DMS53 (cell line): ENCODE data around the gene FADS1.
A peak's percentile ranks its signal among the peaks of the same experiment; 100 is the strongest.

Source experiments
- DNase-seq: peaks from one replicate; lab custom pipeline; 2025; lab: John Stamatoyannopoulos, UW

The FADS1 gene

GRCh38 chr11:61795459-61795858, 21.3 kb downstream of the FADS1 start:
- no peak for DNase-seq

DNA sequence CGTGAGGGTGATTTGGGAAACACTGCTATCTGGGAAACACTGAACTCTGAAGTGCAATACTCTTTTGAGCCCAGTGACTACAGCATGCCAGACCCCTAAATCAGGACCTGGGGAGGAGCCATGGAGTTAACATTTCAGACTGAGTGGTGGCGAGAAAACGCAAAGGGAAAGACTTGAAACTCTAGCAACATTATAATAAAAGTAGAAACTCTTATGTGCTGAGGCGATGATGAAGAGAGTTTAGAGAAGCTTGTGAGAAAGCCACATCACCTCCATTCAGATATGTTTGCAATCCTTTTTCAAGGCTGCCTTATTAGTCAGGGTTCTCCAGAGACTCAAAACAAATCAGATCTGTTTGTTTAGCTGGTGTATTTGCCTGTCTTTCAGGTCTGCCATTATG, 22.2 kb downstream of the FADS1 start:
- no peak for DNase-seq

GRCh38 chr11:61793829-61794204, 23.0 kb downstream of the FADS1 start:
- no peak for DNase-seq

DNA sequence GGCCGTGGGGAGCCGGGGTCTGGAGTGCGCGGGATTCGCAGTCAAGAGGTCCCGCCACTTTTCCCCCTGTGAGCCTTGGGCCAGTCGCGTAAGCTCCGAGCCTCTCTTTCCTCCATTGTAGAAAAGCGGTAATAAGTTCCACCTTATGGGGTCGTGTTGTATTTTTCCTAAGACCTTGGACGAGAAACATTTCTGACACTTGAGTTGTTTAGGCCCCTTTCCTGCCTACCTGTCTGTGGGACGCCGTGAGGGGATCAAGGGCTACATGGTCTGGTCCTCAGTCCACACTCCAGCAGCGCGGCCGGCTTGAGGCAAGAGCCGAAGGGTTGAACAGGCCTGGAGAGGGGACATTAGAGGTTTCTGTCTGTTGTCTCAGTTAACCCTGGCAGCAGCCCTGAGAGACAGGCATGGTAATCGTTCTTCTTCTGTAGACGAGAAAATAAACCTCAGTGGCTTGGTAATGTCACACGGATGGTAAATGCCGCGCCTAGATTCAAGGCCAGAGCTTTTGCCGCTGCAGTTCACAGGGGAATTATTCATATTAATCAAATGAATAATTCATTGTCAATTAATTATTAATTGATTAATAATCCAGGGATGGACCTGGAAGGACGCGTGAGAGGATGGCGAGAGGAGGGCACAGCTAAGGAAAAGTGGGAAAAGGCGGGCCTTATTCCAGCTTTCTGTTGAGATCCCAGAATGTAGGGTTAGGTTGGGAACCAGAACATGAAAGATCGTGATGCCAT, 23.5 kb downstream of the FADS1 start:
- DNase-seq = peak; percentile 71

DNA sequence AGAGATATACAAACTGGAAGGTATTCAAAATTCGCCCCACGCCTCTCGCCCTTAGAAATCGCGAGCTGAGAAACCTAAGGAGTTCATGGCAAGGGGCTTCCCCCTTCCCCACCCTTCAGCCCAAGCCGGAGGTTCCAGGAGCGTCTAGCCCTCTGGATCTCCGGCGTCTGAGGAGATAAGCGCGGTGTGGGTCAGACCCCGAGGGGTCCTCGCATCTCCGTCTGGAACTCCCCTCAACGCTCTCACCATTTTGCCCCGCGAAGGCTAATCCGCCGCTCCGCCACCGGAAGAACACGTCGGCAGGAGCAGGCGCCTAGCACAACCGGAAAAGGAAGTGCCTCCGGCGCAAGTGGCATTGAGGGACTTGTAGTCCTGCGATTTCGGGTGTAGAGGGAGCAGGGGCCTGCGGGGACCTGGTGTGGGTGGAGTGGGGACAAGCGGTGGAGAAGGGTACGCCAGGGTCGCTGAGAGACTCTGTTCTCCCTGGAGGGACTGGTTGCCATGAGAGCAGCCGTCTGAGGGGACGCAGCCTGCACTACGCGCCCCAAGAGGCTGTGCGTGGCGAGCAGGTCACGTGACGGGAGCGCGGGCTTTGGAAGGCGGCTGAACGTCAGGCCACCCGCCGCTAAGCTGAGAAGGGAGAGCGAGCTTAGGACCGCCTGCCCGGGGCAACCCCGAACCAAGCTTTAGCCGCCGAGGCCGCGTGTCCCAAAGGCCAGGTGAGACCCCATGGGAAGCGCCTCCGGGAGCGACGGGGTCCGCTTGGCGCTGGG, 24.3 kb downstream of the FADS1 start, which contains the start of the genes FEN1 and TMEM258:
FEN1 (plus strand) TSS at position 602 of the 773 bp plus-strand sequence. CDS start 2,451 bp downstream, outside the sequence.
TMEM258 (minus strand) TSS at position 290 of the 773 bp plus-strand sequence; CDS start at position 249, 41 bp downstream.
- peak; percentile 96 for DNase-seq

- peak; percentile 88 for DNase-seq
Measured at GRCh38 chr11:61791737-61792309, 25.0 kb downstream of the FADS1 start.

DNA sequence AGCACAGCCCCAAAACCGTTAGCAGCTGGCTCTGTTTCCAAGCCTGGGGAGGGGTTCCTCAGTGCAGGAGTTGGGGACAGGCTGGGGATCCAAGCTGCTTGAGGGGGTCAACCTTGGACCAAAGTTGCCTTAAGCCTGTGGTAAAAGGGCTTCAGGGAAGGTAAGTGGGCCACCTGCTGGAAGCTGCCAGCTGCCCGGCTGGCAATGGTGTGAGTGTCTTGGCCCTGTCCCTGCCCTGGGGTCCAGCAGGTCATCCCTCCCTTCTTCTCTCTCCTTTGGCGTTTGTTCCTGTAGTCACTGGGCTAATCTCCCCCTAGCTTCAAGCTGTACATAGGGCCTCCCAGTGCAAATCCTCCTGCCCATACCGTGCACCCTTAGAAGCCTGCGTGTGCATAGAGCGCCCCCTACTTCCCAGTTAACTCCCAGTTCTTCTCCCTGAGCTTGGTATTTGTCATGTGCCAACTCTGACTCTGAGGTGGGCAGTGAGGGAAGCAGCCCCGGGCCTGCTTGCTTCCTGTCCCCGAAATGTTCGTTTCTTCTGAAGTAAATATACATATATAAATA, 28.8 kb downstream of the FADS1 start:
- DNase-seq = peak; percentile 73

GRCh38 chr11:61785837-61786402, 30.9 kb downstream of the FADS1 start:
- DNase-seq = no peak

- DNase-seq = no peak
Measured at GRCh38 chr11:61784506-61784805, 32.3 kb downstream of the FADS1 start.

DNA sequence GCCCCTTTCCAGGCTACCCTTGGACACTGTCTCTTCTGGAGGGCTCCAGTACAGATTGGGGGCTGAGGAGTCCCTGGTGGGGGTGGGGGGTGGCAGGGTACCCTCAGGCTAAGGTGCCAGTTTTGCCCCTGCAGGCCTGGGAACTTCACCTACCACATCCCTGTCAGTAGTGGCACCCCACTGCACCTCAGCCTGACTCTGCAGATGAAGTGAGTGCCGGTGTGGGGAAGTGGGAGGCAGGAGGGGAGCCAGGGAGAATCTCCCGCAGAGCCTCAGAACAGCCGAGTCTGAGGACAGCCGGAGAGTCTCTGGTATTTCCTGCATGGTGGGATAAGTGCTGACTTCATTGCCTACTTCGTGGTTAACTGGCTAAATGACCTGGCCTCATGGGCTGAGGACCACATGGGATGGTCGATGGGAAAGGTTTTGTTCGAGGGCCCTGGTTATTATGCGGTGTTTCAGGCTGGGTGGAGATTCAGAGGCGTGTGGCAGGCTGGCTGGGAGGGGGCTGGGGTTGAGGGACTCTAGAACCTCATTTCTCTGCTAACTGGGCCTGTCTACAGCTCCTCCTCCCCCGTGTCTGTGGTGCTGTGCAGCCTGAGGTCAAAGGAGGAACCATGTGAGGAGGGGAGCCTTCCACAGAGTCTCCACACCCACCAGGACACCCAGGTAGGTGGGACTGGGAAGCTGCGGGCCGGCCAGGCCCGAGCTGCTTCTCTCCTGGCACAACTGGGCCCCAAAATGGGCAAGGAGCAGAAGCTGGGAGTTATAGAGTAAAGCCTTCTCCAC, 32.9 kb downstream of the FADS1 start:
- DNase-seq = no peak

GRCh38 chr11:61782841-61783240, 34.0 kb downstream of the FADS1 start:
- no peak for DNase-seq

DNA sequence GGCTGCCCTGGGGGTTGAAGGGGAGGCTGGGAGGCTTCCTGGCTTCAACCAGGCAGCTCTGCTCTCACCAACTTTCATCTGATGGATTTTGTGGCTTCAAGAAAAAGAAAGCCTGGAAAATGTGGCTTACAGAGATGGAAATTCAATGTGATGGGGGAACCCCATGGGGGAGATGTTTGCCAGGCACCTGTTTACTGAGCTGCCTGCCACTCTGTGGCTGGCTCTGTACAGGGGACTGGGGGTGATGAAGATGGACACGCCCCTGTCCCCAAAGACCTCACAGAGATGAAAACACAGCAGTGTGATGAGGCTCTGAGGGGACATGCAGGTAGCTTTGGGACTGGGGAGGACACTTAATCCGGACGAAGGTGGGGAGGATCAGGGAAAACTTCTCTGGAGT, 34.5 kb downstream of the FADS1 start:
- no peak for DNase-seq

GRCh38 chr11:61781585-61781984, 35.2 kb downstream of the FADS1 start:
- no peak for DNase-seq

GRCh38 chr11:61780581-61781162, 36.1 kb downstream of the FADS1 start:
- DNase-seq = no peak

DNA sequence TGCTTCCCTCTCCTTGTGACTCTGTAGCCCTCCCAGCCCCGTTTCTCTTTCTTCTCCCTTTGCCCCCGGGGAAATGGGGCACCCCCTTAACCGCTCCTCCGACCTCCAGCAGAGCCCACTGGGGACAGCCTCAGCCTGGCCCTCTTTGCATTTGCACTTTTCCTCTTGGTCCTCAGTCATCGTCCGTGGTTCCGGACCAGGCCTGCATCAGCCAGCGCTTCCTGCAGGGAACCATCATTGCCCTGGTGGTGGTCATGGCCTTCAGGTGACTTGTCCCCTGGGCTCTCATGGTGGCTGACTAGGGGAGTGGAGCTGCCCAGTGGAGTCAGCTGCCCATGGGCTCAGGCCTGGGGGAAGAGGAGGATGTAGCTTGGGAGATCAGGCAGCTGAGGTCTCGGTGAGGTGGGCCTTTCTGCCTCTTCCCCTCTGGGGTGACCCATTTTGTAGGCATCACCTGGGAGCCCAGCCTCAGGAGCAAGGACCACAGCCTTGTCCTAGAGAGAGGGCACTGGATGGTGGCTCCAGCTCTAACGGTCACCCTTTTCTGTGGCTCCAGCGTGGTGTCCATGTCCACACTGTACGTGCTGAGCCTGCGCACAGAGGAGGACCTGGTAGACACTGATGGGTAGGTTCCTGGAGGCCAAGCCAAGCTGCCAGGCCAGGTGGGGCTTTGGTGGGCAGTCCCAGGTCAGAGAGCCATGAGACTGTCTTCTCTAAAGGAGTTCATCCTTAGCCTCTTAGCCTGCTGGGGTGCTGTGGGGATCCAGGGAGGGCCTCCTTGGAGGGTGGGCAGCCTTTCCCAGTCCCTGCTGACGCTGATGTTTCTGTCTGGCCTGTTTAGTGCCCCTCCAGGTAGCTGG, 36.9 kb downstream of the FADS1 start:
- DNase-seq = no peak

DNA sequence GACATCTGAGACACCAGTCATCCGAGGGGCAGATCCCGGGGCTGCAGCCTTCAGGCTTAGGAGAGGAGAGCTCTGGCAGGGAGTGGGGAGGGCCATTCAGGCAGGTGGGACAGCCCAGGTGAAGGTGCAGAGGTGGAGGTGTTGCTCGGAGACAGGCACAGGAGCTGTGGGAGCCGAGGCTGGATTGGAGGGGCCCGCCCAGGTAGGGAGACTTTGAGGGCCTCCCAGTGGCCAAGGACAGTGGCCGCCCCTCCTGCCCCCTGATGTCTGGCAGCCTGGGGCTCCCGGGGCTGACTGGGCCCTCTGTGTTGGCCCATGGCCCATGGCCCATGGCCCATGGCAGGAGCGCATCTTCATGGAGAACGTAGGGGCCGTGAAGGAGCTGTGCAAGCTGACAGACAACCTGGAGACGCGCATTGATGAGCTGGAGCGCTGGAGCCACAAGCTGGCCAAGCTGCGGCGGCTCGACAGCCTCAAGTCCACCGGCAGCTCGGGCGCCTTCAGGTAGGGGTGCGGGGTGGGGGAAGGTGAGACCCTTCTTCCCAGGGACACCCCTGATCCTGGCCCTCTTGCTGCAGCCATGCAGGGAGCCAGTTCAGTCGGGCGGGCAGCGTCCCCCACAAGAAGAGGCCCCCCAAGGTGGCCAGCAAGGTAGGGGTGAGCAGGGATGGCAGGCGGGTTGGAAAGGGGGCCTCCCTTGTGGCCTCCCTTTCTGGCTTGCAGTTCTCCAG, 37.7 kb downstream of the FADS1 start:
- DNase-seq = no peak

GRCh38 chr11:61778357-61778886, 38.4 kb downstream of the FADS1 start:
- DNase-seq = no peak

- DNase-seq = no peak
Measured at GRCh38 chr11:61777234-61778090, 39.3 kb downstream of the FADS1 start.
